Keratinocyte (primary cell): Measurements from ENCODE around the gene ARPC5L. TPM values are rescaled to one million over a fixed set of nuclear protein-coding genes. Genes with fewer than 3 reads are reported as not detected.
A peak's percentile ranks its signal among the peaks of the same experiment; 100 is the strongest.

Experiments used
- DNase-seq: peaks from one replicate; pipeline ENCODE4 v3.0.0-alpha.2; 2011; ENCODE audit warnings: low read depth, missing footprints, low spot score
- FAIRE-seq: peaks from 2 replicates; lab custom pipeline; 2011; peaks lifted over from hg19 to GRCh38; lab: Jason Lieb, UNC
- H2AFZ ChIP-seq: 2 replicates; pipeline ENCODE4 v1.6.0; 2012; ENCODE audit warnings: low read length, control low read depth, inconsistent platforms; ENCODE audit not compliant: control insufficient read depth
- H3K27ac ChIP-seq: 2 replicates; pipeline ENCODE4 v1.5.1; 2011; ENCODE audit warnings: low read length; ENCODE audit not compliant: control insufficient read depth, insufficient read depth
- H3K27me3 ChIP-seq: 3 replicates; pipeline ENCODE4 v1.6.0; 2011; ENCODE audit warnings: low read length; ENCODE audit not compliant: control insufficient read depth, insufficient read depth; ENCODE audit errors: extremely low read depth
- H3K36me3 ChIP-seq, 2 experiments: 2 replicates in 1 of 2; 3 replicates in 1 of 2; pipeline ENCODE4 v1.5.1; 2011; ENCODE audit warnings: low read length in 2 of 2, mild to moderate bottlenecking in 1 of 2; ENCODE audit not compliant: control insufficient read depth in 2 of 2, insufficient read depth in 2 of 2; ENCODE audit errors: extremely low read depth in 1 of 2
- H3K4me1 ChIP-seq: 3 replicates; pipeline ENCODE4 v1.5.1; 2011; ENCODE audit warnings: low read length; ENCODE audit not compliant: control insufficient read depth, insufficient read depth; ENCODE audit errors: extremely low read depth
- H3K4me2 ChIP-seq: 3 replicates; pipeline ENCODE4 v1.6.0; 2011; ENCODE audit warnings: low read depth, low read length; ENCODE audit not compliant: control insufficient read depth, insufficient read depth; ENCODE audit errors: extremely low read depth
- H3K4me3 ChIP-seq, 3 experiments: fragments of 200-600 bp in 1 of 3; sonication (generic) in 1 of 3; 2 replicates in 2 of 3; 3 replicates in 1 of 3; pipeline ENCODE4 v1.5.1; 2011 to 2016; ENCODE audit warnings: low read length in 3 of 3, mild to moderate bottlenecking in 3 of 3, control low read depth in 2 of 3, inconsistent platforms in 1 of 3, low read depth in 1 of 3, mixed read lengths in 1 of 3, mixed run types in 1 of 3, moderate library complexity in 1 of 3; ENCODE audit not compliant: control insufficient read depth in 2 of 3, insufficient read depth in 2 of 3; ENCODE audit errors: extremely low read depth in 1 of 3
- H3K79me2 ChIP-seq: 2 replicates; pipeline ENCODE4 v1.6.0; 2012; ENCODE audit warnings: low read length; ENCODE audit not compliant: control insufficient read depth, insufficient read depth
- H3K9ac ChIP-seq: 3 replicates; pipeline ENCODE4 v1.6.0; 2011; ENCODE audit warnings: low read length; ENCODE audit not compliant: control insufficient read depth, insufficient read depth; ENCODE audit errors: extremely low read depth
- H3K9me1 ChIP-seq: 3 replicates; pipeline ENCODE4 v1.6.0; 2011; ENCODE audit warnings: low read length; ENCODE audit not compliant: control insufficient read depth, insufficient read depth; ENCODE audit errors: extremely low read depth
- H3K9me3 ChIP-seq: 2 replicates; pipeline ENCODE4 v1.5.1; 2012; ENCODE audit warnings: low read depth, low read length; ENCODE audit not compliant: control insufficient read depth
- H4K20me1 ChIP-seq: 3 replicates; pipeline ENCODE4 v1.6.0; 2011; ENCODE audit warnings: low read length; ENCODE audit not compliant: control insufficient read depth, insufficient read depth; ENCODE audit errors: extremely low read depth
- CTCF ChIP-seq, 3 experiments: IDR thresholded peaks in 1 of 3; conservative IDR thresholded peaks in 1 of 3; optimal IDR thresholded peaks in 1 of 3; 2 replicates in 2 of 3; 3 replicates in 1 of 3; pipeline versions ENCODE3 to v1.5.1; 2011; ENCODE audit warnings: low read length in 3 of 3, mild to moderate bottlenecking in 3 of 3, moderate library complexity in 2 of 3, control low read depth in 1 of 3, inconsistent platforms in 1 of 3; ENCODE audit not compliant: insufficient read depth in 2 of 3; ENCODE audit errors: extremely low read depth in 1 of 3
- EZH2 ChIP-seq: IDR thresholded peaks from one replicate; pipeline ENCODE4 v1.6.1; 2012; ENCODE audit warnings: inconsistent platforms, mild to moderate bottlenecking, low read length, moderate library complexity
- dilution Hi-C: fragments of 300-500 bp; cut with MboI; formaldehyde crosslinking; loops from one replicate; pipeline ENCODE4 v1.7.0; 2020; ENCODE audit warnings: low sequenced_read_pairs; ENCODE audit not compliant: extremely low pct_ligation_motif_present
- polyA plus RNA-seq, 5 experiments: library from polyadenylated mRNA; depleted of rRNA in 3 of 5; stranded (reverse) in 3 of 5; stranded (forward) in 1 of 5; unstranded in 1 of 5; fragments of >200 nt; gene quantifications; 1 replicate in 1 of 5; 2 replicates in 3 of 5; 3 replicates in 1 of 5; pipeline versions ENCODE4 v1.2.1 to v1.2.3, GENCODE V29; 2011 to 2012; ENCODE audit warnings: missing spikeins in 2 of 5, low read depth in 1 of 5, low replicate concordance in 1 of 5

ARPC5L gene
- polyA plus RNA-seq, 1 donor (not counting 4 experiments of a cell fraction or from before 2014, with no cell fraction given), result 102 TPM

GRCh38 chr9:124818431-124819281 lies 43.3 kb upstream of the ARPC5L start:
- peak overlapping the region; percentile 88 for H3K27ac ChIP-seq
- dilution Hi-C loops, result no loop called here
- TF ChIP-seq EZH2 (no peak), CTCF (optimal IDR thresholded peaks at IDR 0.05 in 1 of 3, IDR thresholded peaks at IDR 0.05 in 1 of 3, conservative IDR thresholded peaks at IDR 0.05 in 1 of 3; ENCODE audit: extremely low read depth in 1 of 3, insufficient read depth in 2 of 3, low read length in 3 of 3) (peak in 2 of 3 experiments; percentile 8 to 9)
- FAIRE-seq, result peak; percentile 93
- H3K9ac ChIP-seq, result peak overlapping the region; percentile 74
- no peaks in the 10 kb centered on the region for H3K36me3 ChIP-seq
- H3K4me1 ChIP-seq, result peaks cover 33% of the 10 kb centered on the region
- peak; percentile 100 for DNase-seq
- no peaks in the 10 kb centered on the region for H3K27me3 ChIP-seq
- no peaks in the 10 kb centered on the region for H4K20me1 ChIP-seq
- H2AFZ ChIP-seq, result peak overlapping the region; percentile 48
- no peaks in the 10 kb centered on the region for H3K9me1 ChIP-seq
- H3K4me2 ChIP-seq, result peak overlapping the region; percentile 74
- H3K9me3 ChIP-seq, result no peaks in the 10 kb centered on the region
- no peaks in the 10 kb centered on the region for H3K79me2 ChIP-seq
- peak overlapping the region in 2 of 3 experiments; percentile 43 to 52 for H3K4me3 ChIP-seq

- Histone ChIP-seq H3K4me2 (no peak overlapping the region), H3K4me3 (no peak overlapping the region), H2AFZ (no peak overlapping the region), H3K36me3 (no peaks in the 10 kb centered on the region), H3K9me3 (no peaks in the 10 kb centered on the region), H3K4me1 (peaks cover 24% of the 10 kb centered on the region), H3K27me3 (no peaks in the 10 kb centered on the region), H3K9ac (no peak overlapping the region), H3K27ac (no peak overlapping the region), H3K79me2 (no peaks in the 10 kb centered on the region), H3K9me1 (no peaks in the 10 kb centered on the region), H4K20me1 (no peaks in the 10 kb centered on the region)
- dilution Hi-C loops, result no loop called here
- DNase-seq (no peak), FAIRE-seq (no peak)
- TF ChIP-seq CTCF (optimal IDR thresholded peaks at IDR 0.05 in 1 of 3, IDR thresholded peaks at IDR 0.05 in 1 of 3, conservative IDR thresholded peaks at IDR 0.05 in 1 of 3; ENCODE audit: extremely low read depth in 1 of 3, insufficient read depth in 2 of 3, low read length in 3 of 3) (no peak), EZH2 (no peak)
These were observed 41.0 kb upstream of the ARPC5L start for GRCh38 chr9:124820698-124821623.
